NCI-H2227 (cell line): ENCODE data around the gene RAB1B.
"Not testable (repeated sequence)": the region's sequence is repeated elsewhere in the genome, so short reads cannot be mapped to it uniquely, and the experiment has no call there.

Experiments used
- DNase-seq: peaks from one replicate; lab custom pipeline; 2025; ENCODE audit not compliant: unreplicated experiment; lab: John Stamatoyannopoulos, UW

Gene RAB1B

GRCh38 chr11:66294626-66295620 is 26.5 kb downstream of the RAB1B start:
- DNase-seq = no peak

GRCh38 chr11:66297610-66298009 is 29.2 kb downstream of the RAB1B start:
- DNase-seq = no peak

- DNase-seq = no peak
These were observed 30.7 kb downstream of the RAB1B start for GRCh38 chr11:66299186-66299585.

GRCh38 chr11:66302656-66303055 is 34.2 kb downstream of the RAB1B start:
- no peak for DNase-seq

GRCh38 chr11:66309475-66309874 is 41.0 kb downstream of the RAB1B start:
- no peak for DNase-seq

GRCh38 chr11:66310324-66310723 is 41.9 kb downstream of the RAB1B start:
- no peak for DNase-seq

- DNase-seq = not testable (repeated sequence)
These were observed 42.5 kb downstream of the RAB1B start for GRCh38 chr11:66310803-66311440.

- no peak for DNase-seq
These were observed 43.1 kb downstream of the RAB1B start for GRCh38 chr11:66311470-66311964.

GRCh38 chr11:66311965-66312548 is 43.6 kb downstream of the RAB1B start:
- DNase-seq = peak; percentile 97

- peak; percentile 99 for DNase-seq
These were observed 44.3 kb downstream of the RAB1B start for GRCh38 chr11:66312549-66313320.

GRCh38 chr11:66313321-66314185 is 45.1 kb downstream of the RAB1B start:
- DNase-seq = no peak

GRCh38 chr11:66314186-66314501 is 45.7 kb downstream of the RAB1B start:
- no peak for DNase-seq

GRCh38 chr11:66314561-66315497 is 46.4 kb downstream of the RAB1B start:
- no peak for DNase-seq

GRCh38 chr11:66315498-66315885 is 47.1 kb downstream of the RAB1B start:
- DNase-seq = no peak

- DNase-seq = no peak
These were observed 47.7 kb downstream of the RAB1B start for GRCh38 chr11:66315921-66316811.

- no peak for DNase-seq
These were observed 48.4 kb downstream of the RAB1B start, which contains the start of gene CD248 for GRCh38 chr11:66316849-66317251. Gene CD248, minus strand, starts transcription at chr11:66317044. Its CDS starts 17 bp downstream, at chr11:66317027.

GRCh38 chr11:66317322-66317722 is 48.9 kb downstream of the RAB1B start:
- no peak for DNase-seq
